ENCODE measurements around the gene RPL36AL.

DNA sequence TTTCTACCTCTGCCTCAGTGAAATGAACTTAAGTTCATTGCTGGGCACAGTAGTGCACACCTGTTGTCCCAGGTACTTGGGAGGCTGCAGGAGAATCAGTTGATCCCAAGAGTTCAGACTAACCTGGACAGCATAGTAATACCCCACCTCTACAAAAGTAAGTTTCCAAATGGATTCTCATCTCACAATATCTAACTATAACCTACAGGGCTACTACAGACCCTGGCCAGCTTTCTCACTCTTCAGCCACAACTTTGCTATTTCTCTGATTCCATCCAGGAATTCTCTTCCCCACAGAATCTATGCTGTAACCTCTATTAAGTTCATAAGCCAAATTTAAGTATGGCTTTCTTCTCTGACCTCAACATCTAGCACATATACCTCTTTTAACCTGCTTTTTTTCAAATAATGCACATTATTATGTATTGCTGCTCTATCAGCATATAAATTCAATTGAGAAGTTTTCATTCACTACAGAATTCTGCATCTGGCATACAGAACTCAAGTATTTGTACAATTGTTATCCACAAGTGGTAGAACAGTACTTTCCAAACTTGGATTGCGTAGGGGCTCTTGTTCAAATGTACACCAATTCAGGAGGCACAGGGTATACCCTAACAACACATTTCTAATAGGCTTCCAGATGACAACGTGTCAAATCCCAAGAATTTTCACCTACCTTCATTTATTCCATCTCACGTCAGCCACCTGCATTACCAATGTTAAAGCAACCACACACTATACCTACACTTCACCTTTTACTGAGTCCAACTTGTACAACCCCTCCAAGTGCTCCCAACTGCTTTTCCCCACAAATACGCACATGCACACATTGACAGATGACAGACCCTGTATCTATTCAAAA, 38.1 kb downstream of the RPL36AL start:
- TF ChIP-seq, protein P1, sequence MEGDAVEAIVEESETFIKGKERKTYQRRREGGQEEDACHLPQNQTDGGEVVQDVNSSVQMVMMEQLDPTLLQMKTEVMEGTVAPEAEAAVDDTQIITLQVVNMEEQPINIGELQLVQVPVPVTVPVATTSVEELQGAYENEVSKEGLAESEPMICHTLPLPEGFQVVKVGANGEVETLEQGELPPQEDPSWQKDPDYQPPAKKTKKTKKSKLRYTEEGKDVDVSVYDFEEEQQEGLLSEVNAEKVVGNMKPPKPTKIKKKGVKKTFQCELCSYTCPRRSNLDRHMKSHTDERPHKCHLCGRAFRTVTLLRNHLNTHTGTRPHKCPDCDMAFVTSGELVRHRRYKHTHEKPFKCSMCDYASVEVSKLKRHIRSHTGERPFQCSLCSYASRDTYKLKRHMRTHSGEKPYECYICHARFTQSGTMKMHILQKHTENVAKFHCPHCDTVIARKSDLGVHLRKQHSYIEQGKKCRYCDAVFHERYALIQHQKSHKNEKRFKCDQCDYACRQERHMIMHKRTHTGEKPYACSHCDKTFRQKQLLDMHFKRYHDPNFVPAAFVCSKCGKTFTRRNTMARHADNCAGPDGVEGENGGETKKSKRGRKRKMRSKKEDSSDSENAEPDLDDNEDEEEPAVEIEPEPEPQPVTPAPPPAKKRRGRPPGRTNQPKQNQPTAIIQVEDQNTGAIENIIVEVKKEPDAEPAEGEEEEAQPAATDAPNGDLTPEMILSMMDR (IDR thresholded peaks at IDR 0.05): no peak
- TF ChIP-seq EP300 (IDR thresholded peaks at IDR 0.05): no peak
- no peak for TF ChIP-seq POLR2A (IDR thresholded peaks at IDR 0.05)

Measured in ovary (tissue), 3 donors.